Osteocyte (in vitro differentiated cells): ENCODE results near the gene PNMA5. TPM values are rescaled to one million over a fixed set of nuclear protein-coding genes. Genes with fewer than 3 reads are reported as not detected.

Experiments used
- DNase-seq: peaks from one replicate; pipeline ENCODE4 v3.0.0; 2021; ENCODE audit warnings: mixed read lengths; ENCODE audit not compliant: unreplicated experiment; ENCODE audit errors: extremely low spot score
- H3K27ac Mint-ChIP-seq: one replicate; pipeline ENCODE4 v1.8.0; 2021; ENCODE audit warnings: mild to moderate bottlenecking, mixed read lengths; ENCODE audit not compliant: unreplicated experiment
- H3K27me3 Mint-ChIP-seq: one replicate; pipeline ENCODE4 v1.8.0; 2021; ENCODE audit warnings: mixed read lengths; ENCODE audit not compliant: unreplicated experiment
- H3K36me3 Mint-ChIP-seq: one replicate; pipeline ENCODE4 v1.8.0; 2021; ENCODE audit warnings: mixed read lengths; ENCODE audit not compliant: unreplicated experiment
- H3K4me1 Mint-ChIP-seq: one replicate; pipeline ENCODE4 v1.8.0; 2021; ENCODE audit warnings: mixed read lengths; ENCODE audit not compliant: unreplicated experiment
- H3K4me3 Mint-ChIP-seq: one replicate; pipeline ENCODE4 v1.8.0; 2021; ENCODE audit warnings: mild to moderate bottlenecking, moderate library complexity, mixed read lengths; ENCODE audit not compliant: unreplicated experiment
- H3K9me3 Mint-ChIP-seq: one replicate; pipeline ENCODE4 v1.8.0; 2021; ENCODE audit warnings: mixed read lengths; ENCODE audit not compliant: unreplicated experiment
- total RNA-seq: library from RNA; stranded (reverse); gene quantifications from 2 replicates; pipeline ENCODE4 v1.2.1, GENCODE V29; 2021
- TF ChIP-seq, protein P1 (sequence below): fragments of 200-600 bp; sonication (generic); IDR thresholded peaks from 2 replicates; pipeline ENCODE4 v1.5.0; 2021; ENCODE audit warnings: antibody characterized with exemption, mild to moderate bottlenecking, moderate library complexity

PNMA5 gene
- total RNA-seq, 1 donor from 2014 or later = not detected

DNA sequence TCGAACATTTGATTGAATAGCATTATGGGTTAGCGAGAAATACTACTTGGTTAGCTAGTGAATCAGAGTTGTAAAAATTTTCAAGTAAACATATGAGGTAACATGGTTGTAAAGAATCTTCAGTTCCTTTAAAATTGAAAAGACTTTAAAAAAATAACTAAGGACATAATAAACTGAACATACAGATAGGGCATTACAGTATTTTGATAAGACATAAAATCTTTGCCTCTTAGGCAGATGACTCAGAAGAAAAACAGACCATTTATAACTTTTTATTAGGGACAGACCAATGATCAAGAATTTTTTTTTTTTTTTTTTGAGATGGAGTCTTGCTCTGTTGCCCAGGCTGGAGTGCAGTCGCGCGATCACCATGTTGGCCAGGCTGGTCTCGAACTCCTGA lies 43.1 kb downstream of the PNMA5 start:
- peaks cover 3% of the 10 kb centered on the region for H3K4me1 Mint-ChIP-seq
- no peaks in the 10 kb centered on the region for H3K9me3 Mint-ChIP-seq
- TF ChIP-seq, protein P1, sequence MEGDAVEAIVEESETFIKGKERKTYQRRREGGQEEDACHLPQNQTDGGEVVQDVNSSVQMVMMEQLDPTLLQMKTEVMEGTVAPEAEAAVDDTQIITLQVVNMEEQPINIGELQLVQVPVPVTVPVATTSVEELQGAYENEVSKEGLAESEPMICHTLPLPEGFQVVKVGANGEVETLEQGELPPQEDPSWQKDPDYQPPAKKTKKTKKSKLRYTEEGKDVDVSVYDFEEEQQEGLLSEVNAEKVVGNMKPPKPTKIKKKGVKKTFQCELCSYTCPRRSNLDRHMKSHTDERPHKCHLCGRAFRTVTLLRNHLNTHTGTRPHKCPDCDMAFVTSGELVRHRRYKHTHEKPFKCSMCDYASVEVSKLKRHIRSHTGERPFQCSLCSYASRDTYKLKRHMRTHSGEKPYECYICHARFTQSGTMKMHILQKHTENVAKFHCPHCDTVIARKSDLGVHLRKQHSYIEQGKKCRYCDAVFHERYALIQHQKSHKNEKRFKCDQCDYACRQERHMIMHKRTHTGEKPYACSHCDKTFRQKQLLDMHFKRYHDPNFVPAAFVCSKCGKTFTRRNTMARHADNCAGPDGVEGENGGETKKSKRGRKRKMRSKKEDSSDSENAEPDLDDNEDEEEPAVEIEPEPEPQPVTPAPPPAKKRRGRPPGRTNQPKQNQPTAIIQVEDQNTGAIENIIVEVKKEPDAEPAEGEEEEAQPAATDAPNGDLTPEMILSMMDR = no peak
- H3K27ac Mint-ChIP-seq = no peak overlapping the region
- H3K4me3 Mint-ChIP-seq = no peak overlapping the region
- no peaks in the 10 kb centered on the region for H3K36me3 Mint-ChIP-seq
- no peak for DNase-seq
- no peaks in the 10 kb centered on the region for H3K27me3 Mint-ChIP-seq

- Mint-ChIP-seq H3K4me3 (no peak overlapping the region), H3K27me3 (no peaks in the 10 kb centered on the region), H3K27ac (no peak overlapping the region), H3K4me1 (peaks cover 3% of the 10 kb centered on the region), H3K36me3 (no peaks in the 10 kb centered on the region), H3K9me3 (no peaks in the 10 kb centered on the region)
- DNase-seq = no peak
- TF ChIP-seq, protein P1 = no peak
Measured at GRCh38 chrX:152949114-152949513, 44.8 kb downstream of the PNMA5 start.

- Mint-ChIP-seq H3K4me3 (no peak overlapping the region), H3K27ac (no peak overlapping the region), H3K27me3 (no peaks in the 10 kb centered on the region), H3K36me3 (no peaks in the 10 kb centered on the region), H3K9me3 (no peaks in the 10 kb centered on the region), H3K4me1 (peaks cover 9% of the 10 kb centered on the region)
- no peak for DNase-seq
- TF ChIP-seq, protein P1 = no peak
Measured at GRCh38 chrX:152946681-152947080, 47.2 kb downstream of the PNMA5 start.

DNA sequence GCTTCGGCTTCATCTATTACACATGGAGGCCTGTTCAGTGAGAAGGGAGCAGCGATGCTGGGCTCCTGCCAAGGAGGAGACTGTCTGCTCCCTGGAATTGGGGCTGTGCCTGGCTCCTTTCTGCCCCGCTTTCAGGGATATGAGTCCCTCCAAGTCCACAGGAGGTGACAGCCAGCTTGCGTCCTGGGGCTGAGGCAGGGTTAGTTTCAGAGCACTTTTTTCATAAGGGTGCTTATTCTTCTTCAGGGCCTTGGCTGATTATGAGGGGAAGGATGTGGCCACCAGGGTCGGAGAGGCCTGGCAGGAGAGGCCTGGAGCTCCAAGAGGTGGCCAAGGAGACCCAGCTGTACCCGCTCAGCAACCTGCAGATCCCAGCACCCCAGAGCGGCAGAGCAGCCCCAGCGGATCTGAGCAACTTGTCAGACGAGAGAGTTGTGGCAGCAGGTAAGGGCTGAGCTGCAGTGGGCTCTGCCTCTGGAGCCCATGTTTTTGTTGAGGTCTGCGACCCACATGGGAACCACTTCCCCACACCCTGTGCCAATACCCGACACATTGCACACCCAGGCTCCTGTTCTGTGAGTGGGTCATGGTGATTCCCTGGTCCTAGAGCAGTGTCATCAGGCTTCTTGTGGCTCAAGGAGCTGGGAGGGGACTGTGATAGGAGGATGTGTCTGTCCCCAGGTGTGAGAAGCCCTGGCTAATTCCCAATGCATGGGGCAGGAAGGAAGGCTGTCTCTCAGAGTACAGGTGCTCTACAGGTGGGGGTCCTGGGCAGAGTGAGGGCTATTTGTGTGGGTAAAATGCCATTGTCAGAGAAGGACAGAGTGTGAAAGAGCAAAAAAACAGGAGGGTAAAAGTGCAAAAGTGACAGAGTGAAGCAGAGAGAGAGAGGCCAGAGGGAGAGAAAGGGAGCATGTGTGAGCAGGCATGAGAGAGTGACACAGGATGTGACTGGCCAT lies 48.6 kb downstream of the PNMA5 start:
- no peaks in the 10 kb centered on the region for H3K27me3 Mint-ChIP-seq
- no peak for DNase-seq

GRCh38 chrX:152943826-152944225 lies 50.1 kb downstream of the PNMA5 start:
- no peaks in the 10 kb centered on the region for H3K36me3 Mint-ChIP-seq
- H3K27ac Mint-ChIP-seq = no peak overlapping the region
- H3K27me3 Mint-ChIP-seq = no peaks in the 10 kb centered on the region
- peaks cover 12% of the 10 kb centered on the region for H3K4me1 Mint-ChIP-seq
- no peak for DNase-seq
- no peak overlapping the region for H3K4me3 Mint-ChIP-seq
- TF ChIP-seq, protein P1 = no peak
- peaks cover 6% of the 10 kb centered on the region for H3K9me3 Mint-ChIP-seq

More for the DNA sequence above, 48.6 kb downstream of the PNMA5 start:
- no peaks in the 10 kb centered on the region for H3K36me3 Mint-ChIP-seq
- peaks cover 6% of the 10 kb centered on the region for H3K9me3 Mint-ChIP-seq
- no peak overlapping the region for H3K27ac Mint-ChIP-seq
- H3K4me3 Mint-ChIP-seq = no peak overlapping the region
- H3K4me1 Mint-ChIP-seq = peaks cover 12% of the 10 kb centered on the region
- TF ChIP-seq, protein P1 = no peak
